ENCODE measurements around the gene NTRK2. TPM values are rescaled to one million over a fixed set of nuclear protein-coding genes. Genes with fewer than 3 reads are reported as not detected.

The NTRK2 gene
- polyA plus RNA-seq, 1 donor (not counting 4 experiments of a cell fraction or from before 2014, with no cell fraction given) = 0.08 TPM

DNA sequence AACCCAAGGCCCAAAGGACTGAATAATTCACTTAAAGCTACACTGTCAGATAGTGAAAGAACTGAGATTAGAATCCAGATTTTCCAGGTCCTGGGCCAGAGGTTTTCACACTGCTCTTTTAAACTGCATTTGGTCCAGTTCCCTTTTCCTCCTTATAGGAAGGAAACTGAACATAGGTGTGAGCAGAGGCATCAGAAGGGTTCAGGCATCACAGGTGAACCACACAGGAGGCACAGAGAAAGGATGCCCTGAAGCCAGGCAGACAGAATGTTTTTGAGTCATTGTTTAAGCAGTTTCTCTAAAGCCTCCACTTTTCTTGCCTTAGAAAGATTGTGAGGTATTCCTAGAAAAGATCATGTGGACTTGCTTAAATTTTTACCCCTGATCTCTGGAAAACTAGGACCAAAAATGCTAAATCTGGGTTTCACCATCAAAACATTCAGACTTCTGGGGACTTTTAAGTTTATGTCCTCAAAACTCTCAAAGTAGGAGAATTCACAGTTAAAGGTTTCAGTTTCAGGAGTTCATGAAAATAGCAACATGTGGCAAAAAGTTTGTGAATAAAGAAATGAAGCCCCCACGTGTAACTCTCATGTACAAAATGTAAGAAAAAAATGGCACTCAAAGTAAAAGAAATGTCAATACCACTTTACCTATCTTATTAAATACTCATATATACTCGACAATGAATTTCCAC lies 386.1 kb downstream of the NTRK2 start:
- no peaks in the 10 kb centered on the region for H3K9me3 ChIP-seq (ENCODE audit: control insufficient read depth, low read depth, low read length)
- H3K4me3 ChIP-seq (ENCODE audit: control insufficient read depth in 2 of 3, extremely low read depth in 1 of 3, insufficient read depth in 2 of 3, low read depth in 1 of 3, low read length in 3 of 3) = no peak overlapping the region
- dilution Hi-C loops (cut with MboI; ENCODE audit: extremely low pct_ligation_motif_present, low sequenced_read_pairs) = no loop called here
- no peak overlapping the region for H2AFZ ChIP-seq (ENCODE audit: control insufficient read depth, low read length)
- H3K4me2 ChIP-seq (ENCODE audit: control insufficient read depth, extremely low read depth, insufficient read depth, low read depth, low read length) = no peak overlapping the region
- H3K27ac ChIP-seq (ENCODE audit: control insufficient read depth, insufficient read depth, low read length) = no peak overlapping the region
- H3K27me3 ChIP-seq (ENCODE audit: control insufficient read depth, extremely low read depth, insufficient read depth, low read length) = no peaks in the 10 kb centered on the region
- H3K79me2 ChIP-seq (ENCODE audit: control insufficient read depth, insufficient read depth, low read length) = no peaks in the 10 kb centered on the region
- H3K9me1 ChIP-seq (ENCODE audit: control insufficient read depth, extremely low read depth, insufficient read depth, low read length) = no peaks in the 10 kb centered on the region
- H4K20me1 ChIP-seq (ENCODE audit: control insufficient read depth, extremely low read depth, insufficient read depth, low read length) = no peaks in the 10 kb centered on the region
- DNase-seq (ENCODE audit: low read depth, low spot score) = no peak
- TF ChIP-seq, protein P1, sequence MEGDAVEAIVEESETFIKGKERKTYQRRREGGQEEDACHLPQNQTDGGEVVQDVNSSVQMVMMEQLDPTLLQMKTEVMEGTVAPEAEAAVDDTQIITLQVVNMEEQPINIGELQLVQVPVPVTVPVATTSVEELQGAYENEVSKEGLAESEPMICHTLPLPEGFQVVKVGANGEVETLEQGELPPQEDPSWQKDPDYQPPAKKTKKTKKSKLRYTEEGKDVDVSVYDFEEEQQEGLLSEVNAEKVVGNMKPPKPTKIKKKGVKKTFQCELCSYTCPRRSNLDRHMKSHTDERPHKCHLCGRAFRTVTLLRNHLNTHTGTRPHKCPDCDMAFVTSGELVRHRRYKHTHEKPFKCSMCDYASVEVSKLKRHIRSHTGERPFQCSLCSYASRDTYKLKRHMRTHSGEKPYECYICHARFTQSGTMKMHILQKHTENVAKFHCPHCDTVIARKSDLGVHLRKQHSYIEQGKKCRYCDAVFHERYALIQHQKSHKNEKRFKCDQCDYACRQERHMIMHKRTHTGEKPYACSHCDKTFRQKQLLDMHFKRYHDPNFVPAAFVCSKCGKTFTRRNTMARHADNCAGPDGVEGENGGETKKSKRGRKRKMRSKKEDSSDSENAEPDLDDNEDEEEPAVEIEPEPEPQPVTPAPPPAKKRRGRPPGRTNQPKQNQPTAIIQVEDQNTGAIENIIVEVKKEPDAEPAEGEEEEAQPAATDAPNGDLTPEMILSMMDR (optimal IDR thresholded peaks at IDR 0.05 in 1 of 3, IDR thresholded peaks at IDR 0.05 in 1 of 3, conservative IDR thresholded peaks at IDR 0.05 in 1 of 3; ENCODE audit: extremely low read depth in 1 of 3, insufficient read depth in 2 of 3, low read length in 3 of 3) = no peak
- TF ChIP-seq EZH2 (IDR thresholded peaks at IDR 0.05; ENCODE audit: low read length) = no peak
- no peak overlapping the region for H3K9ac ChIP-seq (ENCODE audit: control insufficient read depth, extremely low read depth, insufficient read depth, low read length)
- no peaks in the 10 kb centered on the region for H3K4me1 ChIP-seq (ENCODE audit: control insufficient read depth, extremely low read depth, insufficient read depth, low read length)
- no peak for FAIRE-seq
- H3K36me3 ChIP-seq (ENCODE audit: control insufficient read depth in 2 of 2, extremely low read depth in 1 of 2, insufficient read depth in 2 of 2, low read length in 2 of 2) = no peaks in the 10 kb centered on the region

DNA sequence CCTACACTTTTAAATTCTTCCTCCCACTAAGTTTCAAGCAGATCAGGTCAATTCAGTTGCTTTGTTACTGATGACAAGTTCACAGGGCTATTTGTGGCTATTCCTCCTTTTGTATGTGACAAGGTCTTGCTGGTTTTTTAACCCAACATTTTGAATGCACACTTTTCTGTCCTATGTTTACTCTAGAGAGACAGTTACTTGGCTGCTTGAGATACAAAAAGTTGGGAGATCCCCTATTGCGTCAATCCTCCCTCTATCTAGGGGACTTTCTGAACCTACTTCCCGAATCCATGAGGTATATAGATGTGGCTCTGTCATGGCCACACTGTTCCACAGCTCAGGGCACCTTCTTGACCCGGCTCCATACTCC lies 386.7 kb downstream of the NTRK2 start:
- FAIRE-seq (no peak), DNase-seq (ENCODE audit: low read depth, low spot score) (no peak)
- TF ChIP-seq, protein P1 (optimal IDR thresholded peaks at IDR 0.05 in 1 of 3, IDR thresholded peaks at IDR 0.05 in 1 of 3, conservative IDR thresholded peaks at IDR 0.05 in 1 of 3; ENCODE audit: extremely low read depth in 1 of 3, insufficient read depth in 2 of 3, low read length in 3 of 3) = no peak
- no peak for TF ChIP-seq EZH2 (IDR thresholded peaks at IDR 0.05; ENCODE audit: low read length)
- Histone ChIP-seq H3K27ac (ENCODE audit: control insufficient read depth, insufficient read depth, low read length) (no peak overlapping the region), H4K20me1 (ENCODE audit: control insufficient read depth, extremely low read depth, insufficient read depth, low read length) (no peaks in the 10 kb centered on the region), H3K27me3 (ENCODE audit: control insufficient read depth, extremely low read depth, insufficient read depth, low read length) (no peaks in the 10 kb centered on the region), H3K9me3 (ENCODE audit: control insufficient read depth, low read depth, low read length) (no peaks in the 10 kb centered on the region), H3K4me1 (ENCODE audit: control insufficient read depth, extremely low read depth, insufficient read depth, low read length) (no peaks in the 10 kb centered on the region), H2AFZ (ENCODE audit: control insufficient read depth, low read length) (no peak overlapping the region), H3K9me1 (ENCODE audit: control insufficient read depth, extremely low read depth, insufficient read depth, low read length) (no peaks in the 10 kb centered on the region), H3K36me3 (ENCODE audit: control insufficient read depth in 2 of 2, extremely low read depth in 1 of 2, insufficient read depth in 2 of 2, low read length in 2 of 2) (no peaks in the 10 kb centered on the region), H3K4me3 (ENCODE audit: control insufficient read depth in 2 of 3, extremely low read depth in 1 of 3, insufficient read depth in 2 of 3, low read depth in 1 of 3, low read length in 3 of 3) (no peak overlapping the region), H3K79me2 (ENCODE audit: control insufficient read depth, insufficient read depth, low read length) (no peaks in the 10 kb centered on the region), H3K9ac (ENCODE audit: control insufficient read depth, extremely low read depth, insufficient read depth, low read length) (no peak overlapping the region), H3K4me2 (ENCODE audit: control insufficient read depth, extremely low read depth, insufficient read depth, low read depth, low read length) (no peak overlapping the region)
- dilution Hi-C loops (cut with MboI; ENCODE audit: extremely low pct_ligation_motif_present, low sequenced_read_pairs) = no loop called here
